ENCODE data around the gene TMC1.
"Not testable (repeated sequence)": the region's sequence is repeated elsewhere in the genome, so short reads cannot be mapped to it uniquely, and the experiment has no call there.

GRCh38 chr9:72521416-72521815 lies at the start of gene TMC1:
- TF ChIP-seq CTCF (conservative IDR thresholded peaks at IDR 0.05); ZFX (IDR thresholded peaks at IDR 0.05): not testable (repeated sequence)
